ENCODE measurements around the gene ARHGAP22.

GRCh38 chr10:48492201-48492600 is 112.7 kb downstream of the ARHGAP22 start:
- TF ChIP-seq CTCF (IDR thresholded peaks at IDR 0.05) (no peak), POLR2AphosphoS5 (IDR thresholded peaks at IDR 0.05; ENCODE audit: low read depth, low read length) (no peak), REST (IDR thresholded peaks at IDR 0.05; ENCODE audit: insufficient read depth in 1 of 2, low read depth in 2 of 2, low read length in 1 of 2) (no peak), TCF7L2 (IDR thresholded peaks at IDR 0.05; ENCODE audit: low read depth, low read length) (no peak), SIN3A (IDR thresholded peaks at IDR 0.05; ENCODE audit: borderline replicate concordance, insufficient read depth, low read depth, low read length) (no peak)
